ENCODE data around the gene SYCP2L. TPM values are rescaled to one million over a fixed set of nuclear protein-coding genes. Genes with fewer than 3 reads are reported as not detected.

SYCP2L gene
- total and polyA plus RNA-seq, 10 of the 15 experiments (the other 5 are each of a cell fraction or from before 2014, with no cell fraction given) = 0.03 to 0.12 (median 0.04) TPM; not detected in 7

DNA sequence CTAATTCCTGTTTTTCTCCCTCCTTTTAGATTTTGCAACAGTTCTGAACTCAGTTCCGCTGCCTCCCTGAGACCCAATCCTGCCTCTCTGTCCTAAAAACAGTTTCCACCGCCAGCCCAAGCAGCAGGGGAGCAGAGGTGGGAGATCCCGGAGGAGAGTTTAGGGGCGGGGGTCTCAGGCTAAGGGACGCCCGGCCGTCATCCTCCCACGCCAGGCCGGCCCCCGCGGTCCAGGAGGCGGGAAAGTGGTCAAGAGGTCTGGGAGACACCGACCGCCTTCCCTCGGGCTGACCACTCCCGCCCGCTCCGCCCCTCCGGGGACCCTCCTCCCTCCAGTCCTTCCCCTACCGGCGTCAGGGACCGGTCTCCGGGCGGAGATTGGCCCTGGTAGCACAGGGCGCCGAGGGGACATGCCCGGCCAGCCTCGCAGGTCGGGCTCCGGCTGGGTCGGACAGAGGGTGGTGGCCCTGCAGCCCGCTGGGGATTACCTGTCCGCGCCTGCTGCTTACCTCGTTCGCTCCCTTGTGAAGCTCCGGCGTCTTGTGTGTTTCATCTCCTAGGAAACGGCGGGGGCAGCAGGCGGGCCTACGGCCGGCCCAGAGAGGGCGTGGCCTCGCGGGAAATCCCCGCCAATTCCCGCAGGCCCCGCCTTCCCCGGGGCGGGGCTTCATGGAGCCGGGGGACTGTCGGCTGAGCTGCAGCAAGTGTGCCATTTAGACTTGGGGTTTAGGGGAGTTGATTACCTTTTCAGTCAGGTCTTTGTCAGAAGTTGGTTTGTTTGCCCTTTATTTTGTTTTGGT, 48.7 kb upstream of the SYCP2L start, which contains the start of gene MAK (continued):
- TF ChIP-seq, protein P1, sequence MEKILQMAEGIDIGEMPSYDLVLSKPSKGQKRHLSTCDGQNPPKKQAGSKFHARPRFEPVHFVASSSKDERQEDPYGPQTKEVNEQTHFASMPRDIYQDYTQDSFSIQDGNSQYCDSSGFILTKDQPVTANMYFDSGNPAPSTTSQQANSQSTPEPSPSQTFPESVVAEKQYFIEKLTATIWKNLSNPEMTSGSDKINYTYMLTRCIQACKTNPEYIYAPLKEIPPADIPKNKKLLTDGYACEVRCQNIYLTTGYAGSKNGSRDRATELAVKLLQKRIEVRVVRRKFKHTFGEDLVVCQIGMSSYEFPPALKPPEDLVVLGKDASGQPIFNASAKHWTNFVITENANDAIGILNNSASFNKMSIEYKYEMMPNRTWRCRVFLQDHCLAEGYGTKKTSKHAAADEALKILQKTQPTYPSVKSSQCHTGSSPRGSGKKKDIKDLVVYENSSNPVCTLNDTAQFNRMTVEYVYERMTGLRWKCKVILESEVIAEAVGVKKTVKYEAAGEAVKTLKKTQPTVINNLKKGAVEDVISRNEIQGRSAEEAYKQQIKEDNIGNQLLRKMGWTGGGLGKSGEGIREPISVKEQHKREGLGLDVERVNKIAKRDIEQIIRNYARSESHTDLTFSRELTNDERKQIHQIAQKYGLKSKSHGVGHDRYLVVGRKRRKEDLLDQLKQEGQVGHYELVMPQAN (conservative IDR thresholded peaks at IDR 0.05) = peak; percentile 78
- TF ChIP-seq, protein P2, sequence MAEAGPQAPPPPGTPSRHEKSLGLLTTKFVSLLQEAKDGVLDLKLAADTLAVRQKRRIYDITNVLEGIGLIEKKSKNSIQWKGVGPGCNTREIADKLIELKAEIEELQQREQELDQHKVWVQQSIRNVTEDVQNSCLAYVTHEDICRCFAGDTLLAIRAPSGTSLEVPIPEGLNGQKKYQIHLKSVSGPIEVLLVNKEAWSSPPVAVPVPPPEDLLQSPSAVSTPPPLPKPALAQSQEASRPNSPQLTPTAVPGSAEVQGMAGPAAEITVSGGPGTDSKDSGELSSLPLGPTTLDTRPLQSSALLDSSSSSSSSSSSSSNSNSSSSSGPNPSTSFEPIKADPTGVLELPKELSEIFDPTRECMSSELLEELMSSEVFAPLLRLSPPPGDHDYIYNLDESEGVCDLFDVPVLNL (IDR thresholded peaks at IDR 0.05; ENCODE audit: low read depth, low read length) = 0 out of 2 replicates have a peak, but pooled peaks have one; percentile 46
- peak; percentile 48; the same call in 1 of the 2 replicates for TF ChIP-seq GATAD2B (conservative IDR thresholded peaks at IDR 0.05; ENCODE audit: low read depth)
- TF ChIP-seq, protein P3, sequence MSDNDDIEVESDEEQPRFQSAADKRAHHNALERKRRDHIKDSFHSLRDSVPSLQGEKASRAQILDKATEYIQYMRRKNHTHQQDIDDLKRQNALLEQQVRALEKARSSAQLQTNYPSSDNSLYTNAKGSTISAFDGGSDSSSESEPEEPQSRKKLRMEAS (IDR thresholded peaks at IDR 0.05; ENCODE audit: low read depth, low read length) = no peak
- TF ChIP-seq CHD1 (IDR thresholded peaks at IDR 0.05; ENCODE audit: low read depth, low read length) = no peak
- peak; percentile 83; the same call in 1 of the 2 replicates for TF ChIP-seq SIN3A (IDR thresholded peaks at IDR 0.05; ENCODE audit: low read depth, low read length)
- TF ChIP-seq RUNX3 (IDR thresholded peaks at IDR 0.05; ENCODE audit: low read length) = no peak
- peak; percentile 44; the same call in 1 of the 2 replicates for TF ChIP-seq RB1 (IDR thresholded peaks at IDR 0.05; ENCODE audit: borderline replicate concordance)
- peak in 1 of 2 experiments; percentile 11; a peak in 1 of 4 replicates for TF ChIP-seq BHLHE40 (IDR thresholded peaks at IDR 0.05; ENCODE audit: borderline replicate concordance in 1 of 2, low read depth in 2 of 2, low read length in 1 of 2)
- peak; percentile 18; the same call in 1 of the 2 replicates for TF ChIP-seq YY1 (IDR thresholded peaks at IDR 0.05; ENCODE audit: low read depth, low read length)

Measured in GM12878 (cell line).